ENCODE measurements around the gene PAX2.

Gene PAX2

DNA sequence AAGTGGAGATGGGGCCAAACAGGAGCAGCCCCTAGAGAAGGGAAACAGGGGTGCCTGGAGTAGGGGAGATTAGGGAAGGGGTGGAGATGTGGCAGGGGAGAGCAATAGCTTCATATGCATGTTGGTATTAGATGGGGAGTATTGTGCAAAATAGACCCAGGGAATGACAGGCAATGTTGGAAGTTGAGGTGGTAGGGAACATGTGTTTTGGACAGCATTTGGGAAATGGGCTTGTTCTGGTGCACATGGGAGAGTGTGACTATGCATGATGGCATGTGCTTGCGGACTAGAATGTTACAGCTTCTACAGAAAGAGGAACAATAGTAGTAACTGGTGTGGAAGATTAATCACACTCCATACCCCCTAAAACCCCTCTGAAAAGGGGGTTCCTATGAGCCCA lies 10.4 kb downstream of the PAX2 start:
- DNase-seq (ENCODE audit: low spot score), result no peak

DNA sequence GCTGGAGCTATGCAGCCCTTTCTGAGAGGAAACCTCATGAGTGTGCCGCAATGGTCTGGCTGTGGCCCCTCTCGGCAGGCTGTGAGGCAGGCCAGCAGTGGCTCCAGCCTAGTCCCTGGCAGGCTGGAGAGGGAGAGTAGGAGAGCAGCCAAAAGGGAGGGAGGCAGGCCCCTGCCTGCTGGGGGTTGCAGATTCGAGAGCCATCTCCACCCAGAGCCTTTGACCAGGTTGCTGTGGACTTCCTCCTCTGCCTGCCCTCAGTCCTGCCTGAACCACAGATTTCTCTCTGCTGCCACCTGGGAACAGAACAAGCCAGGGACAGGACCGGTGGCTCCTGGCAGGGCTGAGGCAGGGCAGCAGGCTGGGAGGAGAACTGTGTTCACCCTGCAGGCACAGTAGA lies 13.9 kb downstream of the PAX2 start:
- DNase-seq (ENCODE audit: low spot score), result no peak

DNA sequence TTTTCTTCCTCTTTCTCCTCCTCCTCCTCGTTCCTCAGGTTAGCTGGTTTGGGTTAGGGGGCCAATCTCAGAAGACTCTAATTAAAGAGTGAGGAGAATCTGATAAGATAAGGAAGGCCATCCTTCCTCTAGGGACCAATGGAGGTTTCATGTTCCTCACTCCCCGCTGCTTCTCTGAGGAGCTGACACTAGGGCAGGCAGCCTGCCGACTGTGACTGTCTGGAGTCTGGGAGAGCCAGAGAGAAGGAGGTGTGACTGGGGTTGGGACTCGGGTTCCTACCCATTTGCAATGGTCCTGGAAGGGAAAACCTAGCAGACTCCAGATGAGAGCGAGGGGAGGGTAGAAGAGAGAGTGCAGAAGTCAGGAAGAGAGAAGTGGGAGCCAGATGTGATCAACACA lies 15.3 kb downstream of the PAX2 start:
- DNase-seq (ENCODE audit: low spot score), result no peak

DNA sequence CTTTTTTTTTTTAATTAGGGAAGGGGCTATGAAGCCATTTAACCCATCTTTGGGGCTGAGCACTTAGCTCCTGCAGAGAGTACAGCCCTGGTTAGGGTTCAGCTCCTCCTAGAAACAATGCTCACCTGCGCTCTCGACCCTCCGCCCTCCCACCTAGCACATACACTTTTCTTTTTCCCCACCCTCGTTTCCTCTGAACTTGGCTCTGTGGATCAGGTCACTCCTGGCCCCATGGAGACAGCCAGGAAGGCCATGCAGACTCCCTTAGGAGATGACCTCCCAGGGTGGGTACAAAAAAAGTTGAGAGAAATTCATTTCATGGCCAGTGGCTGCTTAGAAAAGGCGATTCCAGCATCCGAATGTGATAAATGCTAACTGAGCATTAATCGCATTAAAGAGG lies 15.8 kb downstream of the PAX2 start:
- no peak for DNase-seq (ENCODE audit: low spot score)

DNA sequence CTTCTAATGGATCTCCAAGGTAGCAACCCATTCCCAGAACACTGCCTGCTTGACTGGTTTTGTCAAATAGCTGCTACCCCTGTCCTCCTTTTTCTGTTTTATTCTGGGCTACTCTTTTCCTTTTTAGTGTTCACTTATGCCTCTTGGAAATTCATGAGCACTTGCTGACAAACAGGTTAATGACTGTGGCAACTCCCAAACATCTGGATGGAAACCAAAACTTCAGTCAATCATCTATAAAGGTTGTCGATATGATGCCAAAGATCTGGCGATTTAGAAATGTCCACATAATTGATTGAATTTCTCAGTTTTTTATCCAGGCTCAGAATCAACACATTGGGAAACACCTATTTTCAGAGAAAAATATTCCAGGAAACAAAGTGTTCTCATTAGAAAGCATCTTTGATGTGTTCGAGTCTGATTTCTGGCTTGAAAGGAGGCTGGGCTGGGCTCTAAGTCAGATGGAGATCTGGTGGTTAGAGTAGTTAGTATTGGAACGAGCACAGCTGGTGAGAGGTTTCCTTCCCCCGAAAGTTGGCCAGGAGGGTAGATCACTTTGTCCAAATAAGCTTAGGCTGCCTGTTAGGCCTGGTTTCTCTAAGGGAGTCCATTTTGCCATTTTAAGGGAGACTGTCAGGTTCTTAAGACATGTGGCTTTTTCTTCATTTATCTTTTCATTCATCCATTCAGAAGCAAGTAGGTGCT lies 17.8 kb downstream of the PAX2 start:
- no peak for DNase-seq (ENCODE audit: low spot score)

DNA sequence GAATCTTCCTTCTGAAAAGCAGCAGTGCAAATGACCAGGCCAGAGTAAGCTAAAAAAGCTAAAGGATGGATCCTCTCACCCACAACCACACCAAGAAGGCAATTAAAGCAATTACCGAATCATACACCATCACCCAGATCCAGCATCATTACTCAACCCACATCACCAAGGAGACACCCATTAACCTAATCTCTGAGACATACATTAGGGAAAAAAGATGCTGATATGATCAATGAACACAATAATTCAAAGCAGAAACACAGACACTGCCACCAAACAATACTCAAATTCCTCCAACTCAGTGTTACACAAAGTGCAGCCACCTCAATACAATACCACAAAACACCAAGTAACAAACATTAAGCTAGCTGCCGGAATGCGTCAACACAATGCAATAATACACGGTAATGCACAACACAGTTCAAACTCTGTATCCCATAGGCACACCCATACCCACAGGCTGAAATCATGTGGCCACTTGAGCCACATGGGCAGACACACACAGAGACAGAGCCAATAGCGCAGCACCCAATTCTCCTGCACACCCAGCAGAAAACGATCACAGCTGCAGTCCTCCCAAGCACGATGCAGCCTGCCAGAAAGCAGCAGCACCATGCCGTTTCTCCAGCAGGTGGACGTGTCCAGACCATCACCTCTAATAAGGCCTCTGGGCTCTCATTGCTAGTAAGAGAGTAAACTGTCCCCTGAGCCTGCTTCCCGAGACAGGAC lies 21.5 kb downstream of the PAX2 start:
- no peak for DNase-seq (ENCODE audit: low spot score)

DNA sequence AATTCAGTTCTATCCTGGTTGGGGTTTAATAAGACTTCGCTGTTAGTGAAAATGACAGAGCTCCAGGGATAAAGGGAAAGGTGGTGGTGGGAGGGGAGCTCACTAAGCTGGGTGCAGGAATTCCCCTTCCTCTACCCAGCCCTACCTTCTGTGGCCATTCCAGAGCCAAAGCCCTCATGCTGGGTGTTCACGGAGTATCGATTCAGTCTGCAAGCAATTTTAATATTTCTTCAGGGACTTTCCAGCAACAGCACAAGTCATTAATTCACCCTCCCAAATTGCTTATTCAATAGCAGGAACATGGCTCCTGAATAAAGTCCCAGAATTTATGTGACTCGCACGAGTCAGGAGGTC lies 22.0 kb downstream of the PAX2 start:
- DNase-seq (ENCODE audit: low spot score), result no peak

DNA sequence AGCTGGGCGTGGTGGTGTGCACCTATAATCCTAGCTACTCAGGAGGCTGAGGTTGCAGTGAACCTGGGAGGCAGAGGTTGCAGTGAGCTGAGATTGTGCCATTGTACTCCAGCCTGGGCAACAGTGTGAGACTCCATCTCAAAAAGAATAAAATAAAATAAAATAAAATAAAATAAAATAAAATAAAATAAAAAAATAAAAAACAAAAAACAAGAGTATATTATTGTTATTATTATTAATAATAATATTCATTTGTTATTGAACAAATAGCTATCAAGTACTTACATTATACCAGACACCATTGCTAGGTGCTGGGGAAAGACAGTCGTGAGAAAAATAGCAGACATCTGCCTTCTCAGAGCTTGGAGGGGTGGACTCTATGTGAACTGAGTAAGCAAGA lies 24.1 kb downstream of the PAX2 start:
- DNase-seq (ENCODE audit: low spot score), result no peak

DNA sequence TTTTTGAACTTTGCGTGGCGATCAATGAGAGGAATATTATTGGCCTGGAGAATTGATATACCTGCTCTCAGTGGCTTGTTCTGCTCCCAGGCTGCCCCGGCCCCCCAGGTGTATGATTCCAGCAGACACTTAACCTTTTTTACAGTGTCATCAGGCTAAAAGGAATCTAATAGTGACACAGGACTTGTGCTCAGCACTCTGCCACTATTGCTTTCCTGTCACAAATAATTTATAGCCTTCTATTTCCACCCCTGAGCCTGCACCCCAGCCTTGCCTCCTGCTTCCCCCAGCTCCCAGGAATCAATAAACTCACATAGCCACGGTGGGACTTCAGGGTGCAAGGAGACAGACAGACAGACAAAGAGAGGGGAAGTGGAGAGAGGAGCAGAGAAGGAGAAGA lies 28.3 kb downstream of the PAX2 start:
- no peak for DNase-seq (ENCODE audit: low spot score)

DNA sequence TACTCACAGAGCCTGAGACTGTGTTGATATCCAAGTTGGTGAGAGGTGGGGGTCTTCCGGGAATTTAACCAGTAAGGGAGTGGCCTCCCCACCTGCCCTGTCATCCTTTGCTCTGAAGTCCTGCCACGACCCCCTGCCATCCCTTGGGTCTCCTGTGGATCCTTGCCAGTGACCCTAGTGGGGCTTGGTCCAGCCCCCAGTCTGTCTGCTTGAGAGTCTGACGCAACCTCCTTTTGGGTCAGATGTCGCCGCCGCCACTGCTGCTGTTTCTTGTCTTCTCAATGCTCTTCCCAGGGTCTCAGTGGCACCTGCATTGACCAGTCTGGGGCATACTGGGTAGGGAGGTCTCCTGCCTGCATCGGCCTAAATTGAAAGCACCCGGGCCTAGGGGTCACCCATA lies 28.8 kb downstream of the PAX2 start:
- DNase-seq (ENCODE audit: low spot score), result no peak

DNA sequence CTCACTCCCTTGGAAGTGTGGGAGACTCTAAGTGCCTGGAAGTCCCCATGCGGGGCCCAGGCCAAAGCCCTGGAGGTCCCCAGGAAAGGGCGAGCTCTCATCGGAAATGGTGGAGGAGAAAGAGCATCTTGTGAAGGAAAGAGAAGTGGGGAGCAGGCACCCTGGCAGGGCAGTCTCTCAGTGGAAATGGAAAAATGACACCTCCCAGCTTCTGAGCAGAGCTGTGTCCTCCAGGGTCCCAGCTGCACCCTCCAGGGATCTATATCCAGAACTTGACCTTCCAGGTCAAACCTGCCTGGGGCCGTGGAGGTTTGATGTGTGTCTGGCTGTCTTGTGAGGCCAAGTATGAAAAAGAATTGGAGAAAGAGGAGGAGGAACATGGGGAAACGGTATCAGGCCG lies 29.5 kb downstream of the PAX2 start:
- no peak for DNase-seq (ENCODE audit: low spot score)

DNA sequence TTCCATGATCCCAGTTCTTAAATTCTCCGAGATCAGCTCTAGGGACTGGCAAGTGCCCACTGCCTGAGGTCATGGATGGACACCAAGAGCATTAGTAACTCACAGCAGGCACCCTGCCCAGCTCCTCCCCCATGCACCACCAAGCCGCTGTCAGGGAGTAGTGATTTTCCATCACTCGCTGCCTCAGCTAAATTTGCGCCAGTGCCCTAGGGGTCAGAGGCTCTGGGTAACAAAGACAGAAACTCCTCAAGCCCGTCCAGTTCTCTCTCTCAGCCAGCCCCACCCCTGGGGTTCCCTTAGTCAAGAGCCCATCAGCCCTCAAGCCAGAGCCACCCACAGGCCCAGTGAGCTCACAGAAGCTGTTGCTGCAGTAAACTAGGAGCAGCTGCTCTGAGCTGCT lies 30.0 kb downstream of the PAX2 start:
- DNase-seq (ENCODE audit: low spot score), result no peak

DNA sequence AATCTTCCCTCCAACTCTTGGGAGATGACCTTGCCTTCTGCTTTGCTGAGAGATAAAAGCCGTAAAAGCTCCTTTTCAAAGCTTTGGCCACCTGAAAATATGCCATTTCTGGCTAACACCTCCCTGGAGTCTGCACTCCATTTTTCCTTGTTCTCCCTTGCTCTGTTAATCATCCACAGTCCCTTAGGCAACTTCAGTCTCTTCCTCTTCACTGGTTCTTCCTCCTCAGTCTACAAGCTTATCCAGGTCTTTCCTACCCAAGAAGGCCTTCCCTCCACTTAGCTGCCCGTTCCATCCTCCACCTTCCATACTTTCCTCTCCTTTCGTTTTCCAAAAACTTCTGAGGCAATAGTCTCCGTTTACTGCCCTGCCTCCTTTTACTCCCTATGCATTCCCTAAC lies 30.5 kb downstream of the PAX2 start:
- DNase-seq (ENCODE audit: low spot score), result no peak

DNA sequence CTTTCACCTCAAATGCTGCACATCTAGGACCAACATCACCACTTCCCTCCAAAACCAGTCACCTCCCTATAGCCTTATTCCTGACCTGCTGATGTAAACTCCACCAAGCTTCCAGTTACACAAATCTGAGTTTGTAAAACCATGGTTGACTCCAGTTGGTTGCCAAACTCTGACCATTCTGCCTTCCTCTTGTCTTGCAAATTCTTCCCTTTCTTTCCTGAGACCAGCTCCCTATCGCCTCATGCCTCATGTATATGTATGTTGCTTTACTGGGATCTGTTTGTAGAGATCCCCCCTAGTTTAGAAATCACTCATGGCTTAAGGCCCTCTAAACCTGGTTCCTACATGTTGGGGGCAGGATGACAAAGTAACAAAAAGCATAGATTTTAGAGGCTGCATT lies 31.3 kb downstream of the PAX2 start:
- no peak for DNase-seq (ENCODE audit: low spot score)

DNA sequence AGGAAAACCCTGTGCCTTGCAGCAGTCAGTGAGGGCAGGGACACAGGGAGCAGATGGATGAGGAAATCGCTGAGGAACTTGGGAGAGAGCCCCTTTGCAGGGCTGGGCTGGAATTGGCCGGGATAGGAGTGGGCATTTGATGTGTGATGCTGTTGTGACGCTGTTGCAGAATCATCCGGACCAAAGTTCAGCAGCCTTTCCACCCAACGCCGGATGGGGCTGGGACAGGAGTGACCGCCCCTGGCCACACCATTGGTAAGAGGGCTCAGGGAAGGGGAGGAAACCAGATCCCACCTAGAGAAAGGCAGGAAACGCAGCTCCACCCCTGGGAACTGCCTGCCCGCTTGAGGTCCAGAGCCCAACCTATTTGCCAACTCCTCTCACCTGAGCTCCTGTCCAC lies 33.9 kb downstream of the PAX2 start:
- no peak for DNase-seq (ENCODE audit: low spot score)

DNA sequence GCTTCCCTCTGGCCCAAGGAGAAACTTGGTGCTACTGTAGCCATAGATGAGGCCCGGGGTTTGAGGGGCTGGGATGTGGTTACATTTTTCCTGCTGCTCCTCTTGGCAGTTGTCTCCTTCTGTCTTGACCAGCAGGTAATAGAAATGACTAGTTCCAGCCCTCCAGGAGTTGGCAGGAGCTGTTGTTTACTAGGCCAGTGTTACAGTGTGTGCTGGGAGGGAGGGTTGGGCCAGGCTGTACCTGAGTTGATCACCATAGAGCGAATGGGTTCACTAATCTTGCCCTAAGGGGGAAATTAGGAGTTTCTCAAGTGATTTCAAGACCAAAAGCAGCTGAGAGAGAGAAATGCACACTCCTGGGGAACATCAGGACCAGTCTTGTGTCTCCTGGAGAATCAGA lies 34.9 kb downstream of the PAX2 start:
- no peak for DNase-seq (ENCODE audit: low spot score)

DNA sequence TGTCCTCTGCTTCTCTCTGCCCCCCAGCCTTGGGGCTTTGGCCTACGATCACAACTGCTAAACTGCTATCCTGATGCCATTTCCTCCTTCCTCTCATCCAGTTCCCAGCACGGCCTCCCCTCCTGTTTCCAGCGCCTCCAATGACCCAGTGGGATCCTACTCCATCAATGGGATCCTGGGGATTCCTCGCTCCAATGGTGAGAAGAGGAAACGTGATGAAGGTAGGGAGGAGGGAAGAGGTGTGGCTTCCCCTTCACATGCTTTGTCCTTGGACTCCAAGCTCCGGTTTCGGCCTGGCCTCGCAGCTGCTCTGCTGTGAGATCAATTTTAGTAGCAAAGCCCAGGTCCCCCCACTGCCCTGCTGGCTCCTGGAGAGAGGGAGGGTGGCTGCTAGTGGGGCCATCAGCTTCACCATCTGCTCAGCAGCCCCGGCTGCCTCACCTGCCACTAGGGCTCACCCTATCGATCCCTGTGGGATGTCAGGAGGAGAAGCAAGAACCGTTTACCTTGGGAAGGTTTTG lies 35.8 kb downstream of the PAX2 start:
- no peak for DNase-seq (ENCODE audit: low spot score)

DNA sequence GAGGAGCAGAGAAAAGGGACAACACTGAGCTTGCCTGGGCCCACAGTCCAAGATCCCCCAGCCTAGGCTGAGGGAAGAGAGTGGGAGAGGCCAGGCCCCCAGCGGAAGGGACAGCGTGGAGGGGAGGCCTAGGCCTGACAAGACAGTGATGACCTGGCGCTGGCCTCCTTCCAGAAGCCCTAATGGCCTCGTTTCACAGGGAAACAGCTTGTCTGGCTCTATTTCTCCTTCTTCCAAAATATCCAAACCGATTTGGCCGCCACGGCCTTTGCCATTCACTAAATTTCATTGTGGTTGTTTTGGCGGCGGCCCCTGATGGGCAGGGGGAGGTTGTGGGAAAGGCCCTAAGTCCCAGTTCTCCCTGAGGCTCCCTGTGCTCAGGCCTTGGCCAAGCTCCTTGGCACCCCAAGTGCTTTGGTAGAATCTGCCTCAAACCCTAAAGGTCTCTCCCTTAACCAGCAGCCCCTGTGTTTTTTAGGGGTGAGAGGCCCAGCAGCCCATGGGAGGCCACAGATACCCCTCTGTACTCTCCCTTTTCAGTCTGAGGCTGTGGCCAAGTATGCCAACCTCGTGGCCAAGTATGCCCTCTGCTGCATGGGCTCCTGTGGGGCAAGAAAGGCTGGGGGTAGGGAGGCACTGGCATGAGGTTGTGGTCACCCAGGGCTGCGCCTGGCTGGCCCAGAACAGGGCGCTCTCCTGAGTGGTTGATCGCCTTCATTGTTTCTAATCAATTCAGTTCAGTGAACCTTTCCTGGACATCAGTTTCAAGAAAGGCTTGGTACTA lies 37.3 kb downstream of the PAX2 start:
- DNase-seq (ENCODE audit: low spot score), result no peak

DNA sequence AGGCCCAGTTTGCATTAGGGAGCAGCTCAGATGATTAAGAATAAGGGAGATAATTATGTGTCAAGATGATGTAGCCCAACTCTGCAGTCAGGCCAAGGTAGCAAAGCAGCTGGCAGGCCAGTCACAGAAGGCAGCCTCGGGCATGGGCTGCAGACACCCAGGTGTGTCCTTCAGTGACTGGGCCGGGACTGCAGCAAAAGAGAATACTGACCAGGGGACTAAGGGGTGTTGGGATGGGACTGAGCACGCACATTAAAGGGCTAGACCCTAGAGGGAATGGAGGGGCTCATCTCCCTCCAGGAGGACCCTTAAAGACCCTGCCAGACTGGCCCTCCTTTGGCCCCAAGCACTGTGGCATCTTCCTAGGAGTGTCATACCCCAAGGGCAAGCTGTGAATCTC lies 38.7 kb downstream of the PAX2 start:
- DNase-seq (ENCODE audit: low spot score), result no peak

DNA sequence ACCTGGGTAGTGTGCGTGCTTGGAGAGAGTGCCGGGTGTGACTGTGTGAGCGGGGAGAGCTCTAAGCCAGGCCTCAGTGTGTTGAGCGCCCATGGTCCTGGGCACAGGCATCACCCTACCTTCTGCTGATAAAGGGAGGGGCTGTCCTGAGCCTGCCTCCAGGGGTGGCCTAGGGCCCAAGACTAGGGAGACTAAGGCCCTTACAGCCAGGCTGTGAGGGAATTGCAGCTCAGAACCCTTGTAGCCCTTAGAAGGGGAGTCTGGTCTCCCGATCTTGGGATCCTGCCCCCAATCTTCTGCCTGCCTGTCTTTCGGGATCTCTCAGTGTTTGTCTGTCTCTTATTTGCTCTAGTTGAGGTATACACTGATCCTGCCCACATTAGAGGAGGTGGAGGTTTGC lies 41.2 kb downstream of the PAX2 start:
- no peak for DNase-seq (ENCODE audit: low spot score)

DNA sequence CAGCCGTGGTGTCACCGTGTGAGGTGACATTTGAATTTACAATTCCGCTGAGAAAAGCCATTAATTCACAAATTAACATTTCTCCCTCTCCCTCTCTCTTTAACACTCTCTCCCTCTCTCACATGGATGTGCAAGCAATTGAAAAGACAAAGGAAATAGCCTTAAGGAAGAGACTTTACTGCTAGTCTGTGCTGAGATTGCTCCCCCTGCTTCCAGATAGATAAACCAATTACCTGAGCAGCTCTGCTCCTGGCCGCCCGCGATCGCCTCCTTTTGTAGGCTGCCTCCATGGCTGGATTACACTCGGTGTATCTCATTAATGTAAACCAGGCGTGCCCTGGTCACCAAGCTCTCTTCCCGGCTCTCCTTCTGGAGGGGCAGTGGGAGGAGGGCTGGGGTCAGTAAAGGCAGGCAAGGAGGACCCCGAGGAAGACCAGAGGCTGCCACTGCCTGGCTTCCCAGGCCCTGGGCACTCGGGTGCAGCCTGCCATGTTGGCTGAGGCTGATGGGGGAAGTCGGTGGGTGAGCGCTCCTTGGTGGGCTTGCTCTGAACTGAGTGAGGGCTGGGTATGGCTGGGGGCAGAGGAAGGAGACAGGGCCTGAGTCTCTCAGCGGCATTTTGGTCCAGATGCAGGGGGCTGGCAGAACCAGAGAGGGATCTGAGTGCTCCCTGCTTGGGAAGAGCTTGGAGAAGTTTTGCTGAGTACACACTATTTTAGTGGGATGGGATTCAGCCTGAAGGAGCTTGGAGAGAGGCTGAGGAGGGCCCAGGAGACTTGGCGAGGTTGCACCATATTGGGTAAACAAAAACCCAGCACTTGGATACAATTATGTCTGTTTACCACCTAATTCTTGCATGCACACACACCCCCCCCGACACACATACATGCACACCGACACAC lies 42.9 kb downstream of the PAX2 start:
- no peak for DNase-seq (ENCODE audit: low spot score)

DNA sequence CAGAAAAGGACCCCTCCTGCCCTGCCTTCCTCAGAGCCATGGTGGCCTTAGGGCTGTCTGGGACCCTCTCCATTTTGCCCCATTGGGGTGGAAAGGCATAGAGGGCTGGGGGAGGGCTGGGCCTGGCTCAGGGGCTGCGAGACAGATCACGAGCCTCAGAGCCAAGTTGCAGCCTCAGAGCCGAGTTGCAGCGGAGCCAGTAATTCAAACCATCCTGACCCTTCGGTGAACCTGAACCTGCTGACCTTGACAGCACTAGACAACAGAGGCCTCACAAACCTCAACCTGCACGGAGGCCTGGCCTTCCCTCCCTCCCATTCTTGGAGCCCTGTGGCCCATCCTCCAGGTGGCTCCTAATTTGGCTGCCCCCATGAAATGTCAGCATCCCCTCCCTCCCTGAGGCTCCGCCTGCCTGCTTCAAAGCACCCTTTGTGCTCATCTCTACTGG lies 45.4 kb downstream of the PAX2 start:
- DNase-seq (ENCODE audit: low spot score), result no peak

All from cerebellar cortex (tissue), 1 donor.